ENCODE data around the gene CLINT1.

GRCh38 chr5:157756122-157756521 is 102.8 kb downstream of the CLINT1 start:
- no peak for TF ChIP-seq ZNF316 (IDR thresholded peaks at IDR 0.05)
- TF ChIP-seq HBP1 (CRISPR knock-in tag; IDR thresholded peaks at IDR 0.05): no peak
- no peak for TF ChIP-seq PHF20 (IDR thresholded peaks at IDR 0.05; ENCODE audit: partially characterized antibody)
- no peak for TF ChIP-seq KLF16 (IDR thresholded peaks at IDR 0.05)
- TF ChIP-seq TFE3 (CRISPR knock-in tag; IDR thresholded peaks at IDR 0.05): no peak
- TF ChIP-seq TFAM (CRISPR knock-in tag; conservative IDR thresholded peaks at IDR 0.05): no peak
- no peak for TF ChIP-seq RBM22 (IDR thresholded peaks at IDR 0.05; ENCODE audit: low read depth, low read length, poor library complexity, severe bottlenecking)
- no peak for TF ChIP-seq RAD21 (CRISPR knock-in tag; conservative IDR thresholded peaks at IDR 0.05 in 1 of 2, IDR thresholded peaks at IDR 0.05 in 1 of 2)
- no peak for TF ChIP-seq SRF (CRISPR knock-in tag; IDR thresholded peaks at IDR 0.05)
- TF ChIP-seq ZNF274 (IDR thresholded peaks at IDR 0.05; ENCODE audit: borderline replicate concordance, low read depth, low read length): no peak
- TF ChIP-seq CTCF (IDR thresholded peaks at IDR 0.05 in 2 of 3, conservative IDR thresholded peaks at IDR 0.05 in 1 of 3; ENCODE audit: insufficient read depth in 2 of 3, low read depth in 1 of 3, low read length in 3 of 3): no peak
- no peak for TF ChIP-seq SMARCE1 (IDR thresholded peaks at IDR 0.05)
- no peak for TF ChIP-seq ZNF696 (CRISPR knock-in tag; conservative IDR thresholded peaks at IDR 0.05)
- TF ChIP-seq POLR2AphosphoS5 (IDR thresholded peaks at IDR 0.05; ENCODE audit: control insufficient read depth, insufficient read depth, low read depth, low read length): no peak

Measured in K562 (cell line).